K562 (cell line): ENCODE results near the gene ANKS1B. TPM values are rescaled to one million over a fixed set of nuclear protein-coding genes. Genes with fewer than 3 reads are reported as not detected.

Experiments used
- ATAC-seq: fragments of 200-7000 bp; cut with Tn5 transposase; 3 replicates; pipeline ENCODE4 v1.9.1; 2020; ENCODE audit warnings: moderate library complexity
- BruUV-seq: library from RNA; stranded (reverse); fragments of 400-500 nt; replicated peaks from 2 replicates; lab custom pipeline; 2021; lab: Mats Ljungman, UMichigan
- CTCF ChIA-PET: fragments of 300-600 bp; formaldehyde crosslinking; extraction: SDS; loops from one replicate; lab custom pipeline; 2021; ENCODE audit warnings: low intra/inter-chr PET ratio; lab: Yijun Ruan, JAX
- POLR2A ChIA-PET: fragments of 300-600, 350-650 bp; sonication (Branson Sonifier 250); formaldehyde crosslinking; extraction: SDS; loops from one replicate; lab custom pipeline; 2021; ENCODE audit warnings: antibody characterized with exemption, inconsistent platforms; lab: Yijun Ruan, JAX
- DNase-seq, 4 experiments: peaks; one replicate each; pipeline versions ENCODE4 v3.0.0 to v3.0.0-alpha.2; 2011 to 2018; ENCODE audit warnings: low spot score in 3 of 4, mixed read lengths in 3 of 4; ENCODE audit errors: extremely low read depth in 1 of 4
- FAIRE-seq: peaks from 2 replicates; lab custom pipeline; 2011; peaks lifted over from hg19 to GRCh38; lab: Jason Lieb, UNC
- H2AFZ ChIP-seq: 2 replicates; pipeline ENCODE4 v1.6.0; 2011; ENCODE audit warnings: low read depth, low read length, control low read depth, inconsistent platforms
- H3K27ac ChIP-seq: fragments of 200-600 bp; 3 replicates; pipeline ENCODE4 v1.8.0; 2011; ENCODE audit warnings: low read depth, mild to moderate bottlenecking, control low read depth, inconsistent platforms, low read length, moderate library complexity, mixed read lengths; ENCODE audit errors: extremely low read depth
- H3K27me3 ChIP-seq, 2 experiments: fragments of 300-600 bp in 1 of 2; 2 replicates in 1 of 2; 3 replicates in 1 of 2; pipeline versions ENCODE4 v1.6.0 to v1.8.0; 2011; ENCODE audit warnings: inconsistent platforms in 2 of 2, low read length in 2 of 2, mild to moderate bottlenecking in 1 of 2, mixed read lengths in 1 of 2, moderate library complexity in 1 of 2; ENCODE audit not compliant: control insufficient read depth in 2 of 2, insufficient read depth in 2 of 2
- H3K36me3 ChIP-seq: fragments of 300-600 bp; 3 replicates; pipeline ENCODE4 v1.8.0; 2011; ENCODE audit warnings: mild to moderate bottlenecking, low read length, inconsistent platforms; ENCODE audit not compliant: control insufficient read depth, insufficient read depth
- H3K4me1 ChIP-seq, 2 experiments: fragments of 200-600 bp in 1 of 2; replicated peaks in 1 of 2; 2 replicates in 1 of 2; 3 replicates in 1 of 2; pipeline versions ENCODE4 v1.5.1 to v1.8.0; 2011; ENCODE audit warnings: inconsistent platforms in 2 of 2, low read length in 2 of 2, mild to moderate bottlenecking in 1 of 2, mixed read lengths in 1 of 2, moderate library complexity in 1 of 2; ENCODE audit not compliant: control insufficient read depth in 2 of 2, insufficient read depth in 2 of 2
- H3K4me2 ChIP-seq: 2 replicates; pipeline ENCODE4 v1.6.1; 2011; ENCODE audit warnings: low read length, control low read depth, inconsistent platforms, mixed read lengths; ENCODE audit not compliant: insufficient read depth
- H3K4me3 ChIP-seq: fragments of 200-600 bp; sonication (generic), shearing (Covaris generic); 2 replicates; pipeline ENCODE4 v1.5.1; 2016; ENCODE audit warnings: control low read depth, inconsistent platforms
- H3K79me2 ChIP-seq: fragments of 200-600 bp; 3 replicates; pipeline ENCODE4 v1.8.0; 2011; ENCODE audit warnings: low read length, inconsistent platforms; ENCODE audit not compliant: control insufficient read depth, insufficient read depth
- H3K9ac ChIP-seq, 2 experiments: 2 replicates each; pipeline versions ENCODE4 v1.6.0 to v1.6.1; 2011; ENCODE audit warnings: low read depth in 2 of 2, low read length in 2 of 2, control low read depth in 1 of 2, inconsistent platforms in 1 of 2, mild to moderate bottlenecking in 1 of 2, mixed read lengths in 1 of 2; ENCODE audit not compliant: insufficient read depth in 1 of 2
- H3K9me1 ChIP-seq: one replicate; pipeline ENCODE4 v1.6.0; 2011; ENCODE audit warnings: inconsistent platforms, mild to moderate bottlenecking, low read length, moderate library complexity; ENCODE audit not compliant: control insufficient read depth, insufficient read depth
- H3K9me3 ChIP-seq: replicated peaks from 2 replicates; pipeline ENCODE4 v1.5.1; 2011; ENCODE audit warnings: low read depth, low read length, inconsistent platforms; ENCODE audit not compliant: control insufficient read depth, insufficient read depth
- H4K20me1 ChIP-seq: replicated peaks from 2 replicates; pipeline ENCODE4 v1.6.1; 2011; ENCODE audit warnings: low read length, inconsistent platforms, mixed read lengths; ENCODE audit not compliant: control insufficient read depth, insufficient read depth
- ELF4 ChIP-seq: fragments of 450-650 bp; formaldehyde crosslinking; IDR thresholded peaks from 2 replicates; pipeline ENCODE4 v1.4.0; 2022; ENCODE audit warnings: missing genetic modification characterization
- GATAD2B ChIP-seq: fragments of 450-650 bp; IDR thresholded peaks from 2 replicates; pipeline ENCODE4 v1.6.1; 2017; ENCODE audit warnings: mild to moderate bottlenecking, borderline replicate concordance
- LARP7 ChIP-seq: fragments of 450-650 bp; IDR thresholded peaks from 2 replicates; pipeline ENCODE4 v1.6.1; 2016
- NELFE ChIP-seq: IDR thresholded peaks from 2 replicates; pipeline ENCODE4 v1.6.1; 2011; ENCODE audit warnings: mild to moderate bottlenecking; ENCODE audit not compliant: insufficient read depth, insufficient read length
- PHB2 ChIP-seq: fragments of 450-650 bp; IDR thresholded peaks from 2 replicates; pipeline ENCODE4 v1.6.1; 2017; ENCODE audit warnings: low read depth
- SIN3B ChIP-seq: fragments of 450-650 bp; IDR thresholded peaks from 2 replicates; pipeline ENCODE4 v1.6.1; 2017; ENCODE audit warnings: low read depth, mild to moderate bottlenecking, moderate library complexity
- SUPT5H ChIP-seq: fragments of 450-650 bp; IDR thresholded peaks from 2 replicates; pipeline ENCODE4 v1.6.1; 2016
- ZBTB26 ChIP-seq: fragments of 450-650 bp; formaldehyde crosslinking; IDR thresholded peaks from 2 replicates; pipeline ENCODE4 v1.4.0; 2022; ENCODE audit warnings: missing genetic modification characterization
- ZNF324 ChIP-seq: fragments of 250-450 bp; sonication (Bioruptor Pico); IDR thresholded peaks from 2 replicates; pipeline ENCODE4 v1.4.0; 2020; ENCODE audit warnings: mild to moderate bottlenecking
- ZNF445 ChIP-seq: fragments of 250-450 bp; sonication (Bioruptor Pico); IDR thresholded peaks from 2 replicates; pipeline ENCODE4 v1.4.0; 2020; ENCODE audit warnings: low read depth, mild to moderate bottlenecking, moderate library complexity
- ZNF561 ChIP-seq: fragments of 450-650 bp; formaldehyde crosslinking; conservative IDR thresholded peaks from 2 replicates; pipeline ENCODE4 v1.4.0; 2020; ENCODE audit warnings: mild to moderate bottlenecking, moderate library complexity
- WGBS: fragments of 100-300 bp; shearing (Covaris generic); methylation state at CpG from one replicate; pipeline ENCODE4 v1.1.6; 2016; ENCODE audit warnings: low coverage, mixed read lengths; ENCODE audit not compliant: insufficient coverage; ENCODE audit errors: missing lambda C conversion rate; 5-methylcytosine and 5-hydroxymethylcytosine counted together
- in situ Hi-C: fragments of 300-500 bp; cut with MboI; formaldehyde crosslinking; loops from 4 replicates; pipeline ENCODE4 v1.15.0; 2018; ENCODE audit warnings: inconsistent platforms, mixed read lengths
- intact Hi-C: fragments of 100-400 bp; cut with micrococcal nuclease; formaldehyde crosslinking; loops from 2 replicates; pipeline ENCODE4 v1.14.2; 2022
- polyA plus RNA-seq, 8 experiments: library from polyadenylated mRNA; depleted of rRNA in 4 of 8; stranded (reverse) in 5 of 8; unstranded in 3 of 8; fragments of >200 nt; fragmentation: Nextera tagmentation in 2 of 8; fragmentation: Illumina TruSeq in 1 of 8; extraction: Ambion mirVana in 2 of 8; extraction: Trizol in 1 of 8; gene quantifications; 2 replicates each; pipeline versions ENCODE4 v1.2.1 to v1.2.3, GENCODE V29; 2011 to 2014; ENCODE audit warnings: inconsistent platforms in 1 of 8, missing spikeins in 1 of 8
- total RNA-seq, 7 experiments: library from RNA; depleted of rRNA in 6 of 7; stranded (reverse); fragments of >200 nt in 6 of 7; fragmentation: Illumina TruSeq in 2 of 7; extraction: Trizol in 2 of 7; gene quantifications; 2 replicates each; pipeline versions ENCODE4 v1.2.1 to v1.2.3, GENCODE V29; 2011 to 2021; ENCODE audit warnings: low replicate concordance in 1 of 7
- TF ChIP-seq, protein P1 (sequence below): fragments of 250-450 bp; sonication (Bioruptor Pico); IDR thresholded peaks from 2 replicates; pipeline ENCODE4 v1.5.0; 2021
- TF ChIP-seq, protein P2 (sequence below): fragments of 250-450 bp; sonication (Bioruptor Pico); IDR thresholded peaks from 2 replicates; pipeline ENCODE4 v1.8.0; 2022; ENCODE audit warnings: inconsistent platforms, mild to moderate bottlenecking, moderate library complexity, borderline replicate concordance
- TF ChIP-seq, protein P3 (sequence below), 2 experiments: fragments of 450-650 bp in 1 of 2; sonication (generic) in 1 of 2; formaldehyde crosslinking; conservative IDR thresholded peaks; 2 replicates each; pipeline versions ENCODE4 v1.4.0 to v1.8.1; 2020 to 2022; ENCODE audit warnings: mild to moderate bottlenecking in 1 of 2, missing genetic modification reagents in 1 of 2

ANKS1B gene
- total and polyA plus RNA-seq, 9 of the 15 experiments (the other 6 are each of a cell fraction or from before 2014, with no cell fraction given): 0.04 to 0.47 (median 0.28) TPM; not detected in 4

GRCh38 chr12:99093166-99093565 lies 891.6 kb downstream of the ANKS1B start (continued):
- TF ChIP-seq, protein P1, sequence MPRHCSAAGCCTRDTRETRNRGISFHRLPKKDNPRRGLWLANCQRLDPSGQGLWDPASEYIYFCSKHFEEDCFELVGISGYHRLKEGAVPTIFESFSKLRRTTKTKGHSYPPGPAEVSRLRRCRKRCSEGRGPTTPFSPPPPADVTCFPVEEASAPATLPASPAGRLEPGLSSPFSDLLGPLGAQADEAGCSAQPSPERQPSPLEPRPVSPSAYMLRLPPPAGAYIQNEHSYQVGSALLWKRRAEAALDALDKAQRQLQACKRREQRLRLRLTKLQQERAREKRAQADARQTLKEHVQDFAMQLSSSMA (CRISPR knock-in tag): no peak
- no peak for TF ChIP-seq PHB2

DNA sequence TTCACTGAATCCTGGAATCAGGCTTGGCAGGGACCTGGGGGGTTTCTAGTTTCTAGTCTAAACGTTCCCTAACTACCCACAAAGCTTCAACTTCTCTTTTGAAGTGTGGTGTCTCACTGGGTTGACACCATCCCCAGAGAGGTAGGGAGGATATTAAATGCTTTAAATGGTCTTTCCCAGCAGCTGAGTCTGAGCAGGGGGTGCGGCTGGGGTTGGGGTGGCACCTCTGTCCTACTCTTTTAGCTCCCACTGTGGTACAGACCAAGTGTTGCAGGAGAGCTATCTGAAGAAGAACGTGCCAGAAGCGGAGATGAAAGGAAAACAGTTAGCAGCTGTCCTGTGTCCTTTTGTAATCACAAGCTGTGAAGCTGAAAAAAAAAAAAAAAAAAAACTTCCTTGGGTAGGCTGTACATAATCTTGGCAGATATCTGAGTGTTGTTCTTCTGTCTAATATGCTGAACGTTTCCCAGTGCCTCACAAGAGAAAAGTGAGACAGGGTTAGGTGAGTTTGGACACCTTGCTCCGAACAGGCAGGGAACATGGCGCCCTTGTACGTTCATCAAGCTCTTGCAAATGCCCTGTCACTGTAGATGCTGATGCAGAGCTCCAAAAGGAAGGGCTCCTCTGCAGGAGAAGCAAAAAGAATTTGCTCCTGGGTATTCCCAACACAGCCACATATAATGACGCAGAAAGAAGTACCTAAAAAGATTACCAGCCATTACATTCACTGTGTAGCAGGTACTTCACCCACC lies 892.5 kb downstream of the ANKS1B start:
- Histone ChIP-seq H3K4me2 (no peak overlapping the region), H3K4me3 (no peak overlapping the region), H2AFZ (no peak overlapping the region), H3K36me3 (no peaks in the 10 kb centered on the region), H3K79me2 (no peaks in the 10 kb centered on the region), H4K20me1 (no peaks in the 10 kb centered on the region), H3K4me1 (no peaks in the 10 kb centered on the region), H3K27ac (no peak overlapping the region), H3K9me1 (no peaks in the 10 kb centered on the region), H3K9ac (no peak overlapping the region)
- BruUV-seq: no TSS peak
- WGBS: 0% methylated on average over 9 of the region's 9 CpGs
- intact Hi-C loops: no loop called here
- no peak for ATAC-seq
- no peak for FAIRE-seq
- no peak for DNase-seq
- TF ChIP-seq ELF4 (CRISPR knock-in tag) (no peak), SIN3B (no peak), ZNF561 (no peak), ZNF445 (CRISPR knock-in tag) (no peak), SUPT5H (no peak), GATAD2B (no peak), NELFE (no peak), ZBTB26 (no peak), ZNF324 (CRISPR knock-in tag) (no peak), LARP7 (no peak)
- TF ChIP-seq, protein P2, sequence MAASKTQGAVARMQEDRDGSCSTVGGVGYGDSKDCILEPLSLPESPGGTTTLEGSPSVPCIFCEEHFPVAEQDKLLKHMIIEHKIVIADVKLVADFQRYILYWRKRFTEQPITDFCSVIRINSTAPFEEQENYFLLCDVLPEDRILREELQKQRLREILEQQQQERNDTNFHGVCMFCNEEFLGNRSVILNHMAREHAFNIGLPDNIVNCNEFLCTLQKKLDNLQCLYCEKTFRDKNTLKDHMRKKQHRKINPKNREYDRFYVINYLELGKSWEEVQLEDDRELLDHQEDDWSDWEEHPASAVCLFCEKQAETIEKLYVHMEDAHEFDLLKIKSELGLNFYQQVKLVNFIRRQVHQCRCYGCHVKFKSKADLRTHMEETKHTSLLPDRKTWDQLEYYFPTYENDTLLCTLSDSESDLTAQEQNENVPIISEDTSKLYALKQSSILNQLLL: no peak
- TF ChIP-seq, protein P3, sequence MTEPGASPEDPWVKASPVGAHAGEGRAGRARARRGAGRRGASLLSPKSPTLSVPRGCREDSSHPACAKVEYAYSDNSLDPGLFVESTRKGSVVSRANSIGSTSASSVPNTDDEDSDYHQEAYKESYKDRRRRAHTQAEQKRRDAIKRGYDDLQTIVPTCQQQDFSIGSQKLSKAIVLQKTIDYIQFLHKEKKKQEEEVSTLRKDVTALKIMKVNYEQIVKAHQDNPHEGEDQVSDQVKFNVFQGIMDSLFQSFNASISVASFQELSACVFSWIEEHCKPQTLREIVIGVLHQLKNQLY (CRISPR knock-in tag; conservative IDR thresholded peaks at IDR 0.05): no peak
- TF ChIP-seq, all 486 proteins: peak for 0
- POLR2A ChIA-PET: no interaction called here
- in situ Hi-C loops: no loop called here
- Histone ChIP-seq H3K9me3 (no peaks in the 10 kb centered on the region), H3K27me3 (no peaks in the 10 kb centered on the region)
- CTCF ChIA-PET: no interaction called here
